ENCODE measurements around the gene INTS3.

- TF ChIP-seq POLR2A (IDR thresholded peaks at IDR 0.05; ENCODE audit: low read length), result no peak
- TF ChIP-seq GATA1 (IDR thresholded peaks at IDR 0.05; ENCODE audit: low read depth, low read length), result no peak
These were observed 2.7 kb downstream of the INTS3 start for GRCh38 chr1:153730468-153730988.
